Effector CD4-positive, alpha-beta T cell (primary cell): Measurements from ENCODE around the gene PATJ.
"Not testable (repeated sequence)": the region's sequence is repeated elsewhere in the genome, so short reads cannot be mapped to it uniquely, and the experiment has no call there.

Source experiments
- DNase-seq: peaks from one replicate; pipeline ENCODE4 v3.0.0-alpha.2; 2020
- total RNA-seq: gene quantifications from one replicate; lab custom pipeline; 2026; lab: John Stamatoyannopoulos, UW

Gene PATJ
- 134 reads per million, percentile 87 among the genes with 10 or more reads in this experiment for total RNA-seq

- DNase-seq: peak; percentile 49
These were observed at the start of gene PATJ for GRCh38 chr1:61741711-61742619. TSS of gene PATJ (plus strand) at chr1:61742480. CDS start at chr1:61762893, 20,413 bp downstream.

GRCh38 chr1:61699911-61700851 is 42.1 kb upstream of the PATJ start:
- DNase-seq: no peak

- DNase-seq: no peak
These were observed 33.0 kb upstream of the PATJ start for GRCh38 chr1:61708953-61709907.

GRCh38 chr1:61709908-61710289 is 32.4 kb upstream of the PATJ start:
- DNase-seq: no peak

GRCh38 chr1:61711257-61711656 is 31.0 kb upstream of the PATJ start:
- not testable (repeated sequence) for DNase-seq

GRCh38 chr1:61711969-61712368 is 30.3 kb upstream of the PATJ start:
- no peak for DNase-seq

- DNase-seq: not testable (repeated sequence)
These were observed 23.1 kb upstream of the PATJ start for GRCh38 chr1:61718996-61719663.

- DNase-seq: no peak
These were observed 17.8 kb upstream of the PATJ start for GRCh38 chr1:61724506-61724812.

GRCh38 chr1:61724813-61725694 is 17.2 kb upstream of the PATJ start, which contains the start of gene TM2D1:
TSS of gene TM2D1 (minus strand) at chr1:61725141. CDS start at chr1:61725120, 21 bp downstream.
- DNase-seq: peak; percentile 79

GRCh38 chr1:61727544-61727943 is 14.7 kb upstream of the PATJ start:
- DNase-seq: no peak

GRCh38 chr1:61730679-61731078 is 11.6 kb upstream of the PATJ start:
- DNase-seq: not testable (repeated sequence)

- no peak for DNase-seq
These were observed 9.6 kb upstream of the PATJ start for GRCh38 chr1:61732726-61733125.

GRCh38 chr1:61740751-61741700 is 1.3 kb upstream of the PATJ start:
- DNase-seq: no peak

GRCh38 chr1:61742620-61743430 is 545 bp downstream of the PATJ start:
- DNase-seq: no peak

GRCh38 chr1:61743431-61743705 is 1.1 kb downstream of the PATJ start:
- DNase-seq: no peak

GRCh38 chr1:61743716-61744580 is 1.7 kb downstream of the PATJ start:
- DNase-seq: no peak

- DNase-seq: no peak
These were observed 4.5 kb downstream of the PATJ start for GRCh38 chr1:61746813-61747212.

- DNase-seq: no peak
These were observed 6.3 kb downstream of the PATJ start for GRCh38 chr1:61748566-61748965.
